ENCODE data around the gene SMIM41. TPM values are rescaled to one million over a fixed set of nuclear protein-coding genes. Genes with fewer than 3 reads are reported as not detected.

The SMIM41 gene
- total RNA-seq, 1 donor from 2014 or later = 0.78 TPM

DNA sequence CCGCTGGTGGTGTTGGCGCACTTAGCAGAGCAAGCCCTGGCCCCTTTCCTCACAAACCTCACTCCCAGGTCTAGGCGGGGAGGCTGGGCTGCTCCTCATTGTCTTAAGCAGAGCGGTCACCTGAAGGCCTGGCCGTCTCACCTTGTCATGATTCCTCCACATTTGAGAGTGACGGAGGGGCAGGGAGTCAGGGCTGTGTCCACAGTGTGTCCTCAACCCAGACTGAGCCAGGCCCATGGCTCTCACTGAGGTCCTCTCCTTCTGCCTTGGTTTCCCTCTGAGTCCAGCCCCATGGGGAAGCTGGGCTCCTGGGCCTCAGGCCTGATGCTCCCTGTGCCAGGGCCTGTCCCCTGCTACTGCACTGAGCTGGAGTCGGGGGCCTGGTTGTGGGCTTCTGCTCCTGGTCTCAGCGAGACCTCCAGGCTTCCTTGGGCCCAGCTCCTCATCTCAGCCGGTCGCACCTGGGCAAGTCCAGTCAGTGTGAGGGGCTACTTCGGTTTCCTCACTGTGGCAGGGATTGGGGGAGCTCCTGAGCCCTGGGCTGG lies 67.4 kb downstream of the SMIM41 start:
- DNase-seq (ENCODE audit: low spot score) = no peak

DNA sequence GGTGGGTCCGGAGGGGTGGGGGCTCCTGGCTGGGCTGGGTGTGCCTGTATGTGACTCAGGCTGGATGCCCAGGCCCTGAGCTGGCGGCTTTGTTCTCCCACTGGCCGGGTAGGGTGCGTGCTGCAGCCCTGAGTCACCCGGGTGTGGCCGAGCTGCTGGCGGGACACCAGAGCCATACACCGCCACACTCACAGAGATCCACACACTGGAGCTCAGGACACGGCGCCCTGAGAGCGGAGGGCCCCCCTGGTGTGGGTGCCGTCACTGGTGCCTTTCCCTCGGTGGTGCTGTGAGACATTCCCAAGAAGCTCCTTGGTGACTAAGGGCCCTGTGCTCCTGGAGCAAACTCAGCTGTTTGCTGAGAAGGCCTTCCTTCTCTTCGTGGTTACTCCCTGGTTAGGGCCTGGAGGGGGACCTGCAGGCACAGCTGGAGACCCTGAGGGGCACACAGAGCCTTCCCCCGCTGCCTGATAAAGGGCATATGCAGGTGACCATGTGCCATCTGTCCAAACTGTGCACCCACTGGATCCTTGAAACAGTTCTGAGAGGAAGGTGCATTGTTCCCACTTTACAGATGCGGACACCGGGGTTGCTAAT lies 68.0 kb downstream of the SMIM41 start:
- DNase-seq (ENCODE audit: low spot score) = peak; percentile 95

DNA sequence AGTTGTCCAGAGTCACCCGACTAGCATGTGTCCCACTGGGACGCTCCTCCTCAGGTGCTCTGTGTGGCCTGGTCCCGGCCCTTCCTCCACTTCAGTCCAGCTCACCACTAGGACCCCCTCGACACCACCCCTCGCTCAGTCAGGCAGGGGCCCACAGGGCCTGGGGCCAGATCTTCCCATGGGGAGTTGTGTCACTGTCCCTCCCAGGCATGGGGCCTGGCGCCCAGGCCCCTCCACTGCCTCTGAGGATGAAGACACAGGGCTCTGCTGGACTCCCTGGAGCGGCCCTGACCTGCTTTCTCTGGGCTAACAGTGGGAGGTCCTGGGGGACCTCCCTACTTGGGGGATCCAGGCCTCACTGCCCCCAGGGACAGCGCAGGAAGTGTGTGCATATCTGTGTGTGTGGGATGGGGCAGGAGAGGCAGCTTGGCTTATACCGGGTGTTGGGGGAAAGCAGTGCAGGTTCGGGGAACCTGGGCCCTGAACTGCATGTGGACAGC lies 68.5 kb downstream of the SMIM41 start:
- DNase-seq (ENCODE audit: low spot score) = no peak

DNA sequence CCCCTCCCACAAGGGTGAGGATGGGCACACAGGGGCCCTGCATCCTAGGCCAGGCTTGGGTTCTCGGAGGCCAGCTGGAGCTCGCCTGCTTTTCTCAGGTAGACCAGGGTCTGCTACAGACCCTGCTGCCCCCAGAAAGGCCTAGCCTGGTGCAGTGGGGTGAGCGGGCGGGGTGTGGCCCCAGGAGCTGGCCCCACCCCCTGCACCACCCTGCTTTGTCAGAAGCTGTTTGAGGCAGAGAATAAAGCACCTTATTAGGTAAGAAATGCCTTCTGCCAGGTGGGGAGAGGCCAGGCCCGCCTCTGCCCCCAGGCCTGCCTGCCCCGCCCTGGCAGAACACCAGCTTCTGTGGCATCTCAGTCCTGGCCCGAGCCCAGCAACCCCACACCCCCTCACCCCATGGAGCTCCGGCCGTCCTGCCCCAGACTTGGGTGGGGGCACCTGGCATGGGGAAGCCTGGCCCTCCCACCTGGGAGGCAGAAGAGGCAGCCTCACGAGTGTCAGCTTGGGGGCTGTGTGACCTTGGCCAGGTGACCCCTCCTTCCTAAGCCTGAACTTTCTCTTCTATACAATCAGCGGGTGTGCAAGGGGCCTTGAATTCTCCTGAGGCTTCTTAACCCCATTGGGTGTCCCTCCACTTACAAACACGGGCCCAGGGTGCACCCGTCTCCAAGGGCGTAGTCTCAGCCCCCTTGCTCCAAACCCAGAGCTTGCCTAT lies 69.1 kb downstream of the SMIM41 start:
- DNase-seq (ENCODE audit: low spot score) = peak; percentile 86

DNA sequence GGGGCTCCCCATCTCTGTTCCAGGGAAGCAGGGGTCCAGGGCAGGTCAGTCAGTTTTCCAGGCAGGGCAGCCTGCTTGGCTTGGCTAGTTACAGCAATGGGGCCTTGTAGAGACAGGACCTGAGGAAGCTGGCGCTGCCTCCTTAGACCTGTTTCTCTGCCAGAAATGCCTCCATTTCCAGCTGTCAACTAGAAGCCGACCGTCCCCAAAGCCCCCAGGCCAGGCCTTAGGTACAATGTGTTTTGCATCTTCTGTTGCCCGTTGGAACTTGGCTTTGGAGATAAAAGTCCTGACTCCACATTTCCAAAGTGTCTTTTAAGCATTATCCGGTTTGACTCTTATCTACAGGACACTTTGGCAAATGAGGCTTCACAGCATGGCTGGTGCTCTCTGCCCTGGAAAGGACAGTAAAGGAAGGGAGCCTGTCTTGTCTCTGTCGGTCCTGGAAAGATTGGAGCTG lies 69.7 kb downstream of the SMIM41 start:
- DNase-seq (ENCODE audit: low spot score) = no peak

DNA sequence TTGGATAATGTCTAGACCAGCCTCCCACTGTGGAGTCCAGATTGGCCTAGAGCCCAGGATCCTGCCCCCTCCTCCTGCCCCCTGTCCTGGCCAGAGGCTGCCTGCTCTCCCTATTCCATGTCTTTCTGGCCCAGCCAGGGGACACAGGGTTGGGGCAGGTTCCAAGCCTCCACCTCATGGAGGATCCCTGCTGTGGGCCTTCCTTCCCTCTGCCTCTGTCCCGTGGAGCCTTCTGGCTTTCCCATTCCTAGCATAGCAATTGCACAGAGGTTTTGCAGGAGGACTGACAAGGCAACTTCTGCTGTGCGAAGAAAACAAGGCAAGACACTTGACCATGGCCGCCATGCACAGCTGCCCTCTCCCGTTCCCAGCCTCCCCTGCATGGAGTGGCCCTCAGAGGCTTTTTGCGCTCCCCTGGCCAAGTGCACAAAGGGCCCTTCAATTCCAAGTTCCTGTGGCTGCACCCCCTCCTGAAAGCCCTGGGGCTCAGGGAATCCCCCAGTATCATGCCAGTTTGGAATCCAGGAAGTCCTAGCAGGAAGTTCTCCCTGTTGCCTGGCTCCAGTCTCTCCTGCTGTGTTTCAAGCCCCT lies 70.2 kb downstream of the SMIM41 start:
- no peak for DNase-seq (ENCODE audit: low spot score)

DNA sequence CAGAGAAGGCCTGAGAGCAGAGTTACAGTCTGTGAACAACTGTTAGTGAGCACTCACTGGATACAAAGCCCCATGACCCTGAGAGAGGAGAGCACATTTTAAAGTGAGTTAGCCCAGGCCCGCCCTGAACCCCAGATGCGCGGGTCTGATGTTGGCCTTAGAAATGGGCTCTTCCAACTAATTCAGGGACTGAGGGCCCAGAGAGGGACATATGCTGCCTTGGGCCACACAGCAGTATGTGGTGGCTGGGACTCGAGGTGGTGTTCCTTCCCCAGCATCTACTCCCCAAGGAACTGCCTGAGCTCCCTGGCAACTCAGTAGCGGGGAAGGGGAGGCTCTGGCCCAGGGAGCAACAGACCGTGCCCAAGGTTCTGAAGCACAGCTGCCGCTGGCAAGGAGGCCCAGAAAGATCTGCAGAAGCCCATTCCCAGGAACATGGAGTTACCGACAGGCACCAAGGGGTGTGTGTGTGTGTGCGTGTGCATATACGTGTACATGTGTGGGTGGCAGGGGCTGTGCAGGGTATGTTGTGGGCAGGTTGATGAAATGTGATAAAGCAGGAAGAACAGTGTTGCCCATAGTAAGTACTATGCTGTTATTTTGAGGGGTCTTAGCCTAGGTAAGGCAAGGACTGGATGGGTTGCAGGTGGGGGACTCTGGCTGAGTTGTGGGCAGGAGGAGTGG lies 71.8 kb downstream of the SMIM41 start:
- DNase-seq (ENCODE audit: low spot score) = no peak

DNA sequence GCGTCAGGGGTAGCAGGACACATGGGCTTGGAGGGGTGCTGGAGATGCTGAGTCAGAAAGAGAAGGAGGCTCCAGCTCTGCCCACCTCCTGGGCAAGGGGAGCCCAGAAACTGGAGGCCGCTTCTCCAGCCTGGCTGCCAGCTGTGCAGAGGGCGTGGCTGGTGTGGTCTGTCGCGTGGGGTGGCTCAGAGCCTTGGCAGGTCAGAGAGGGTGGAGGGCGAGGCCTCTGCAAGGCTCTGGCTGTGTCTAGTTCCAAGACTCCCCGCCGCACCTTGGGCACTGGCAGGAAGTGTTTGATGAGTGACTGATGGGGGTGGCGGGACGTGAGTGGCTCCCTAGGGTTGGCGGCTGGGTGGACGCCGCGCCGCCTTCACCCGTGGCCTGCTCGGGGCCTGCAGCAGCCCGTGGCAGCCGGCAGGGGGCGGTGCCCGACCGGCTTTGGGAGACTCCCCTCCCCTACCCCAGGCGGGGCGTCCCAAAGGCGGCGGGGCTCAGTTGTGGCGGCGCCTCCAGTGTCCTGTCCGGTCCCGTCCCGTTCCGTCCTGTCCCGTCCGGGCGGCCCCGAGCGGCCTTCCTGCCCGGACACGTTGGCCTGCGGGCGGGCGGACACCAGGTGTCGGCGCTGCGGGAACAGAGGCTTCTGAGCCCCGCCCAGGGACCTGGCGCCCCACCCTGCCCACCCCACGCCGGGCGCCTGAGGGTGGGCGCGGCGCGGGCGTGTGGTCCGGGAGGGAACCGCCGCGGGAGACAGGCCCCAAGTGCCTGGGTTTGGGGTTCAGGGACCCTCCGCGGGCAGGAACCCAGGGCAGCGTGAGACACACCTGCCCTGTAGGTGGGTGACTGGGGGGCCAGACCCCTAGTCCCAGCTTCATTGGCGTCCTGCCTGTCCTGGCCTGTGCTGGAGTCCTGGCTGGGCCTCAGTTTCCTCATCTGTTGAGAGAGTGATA lies 72.6 kb downstream of the SMIM41 start:
- peak; percentile 86 for DNase-seq (ENCODE audit: low spot score)

DNA sequence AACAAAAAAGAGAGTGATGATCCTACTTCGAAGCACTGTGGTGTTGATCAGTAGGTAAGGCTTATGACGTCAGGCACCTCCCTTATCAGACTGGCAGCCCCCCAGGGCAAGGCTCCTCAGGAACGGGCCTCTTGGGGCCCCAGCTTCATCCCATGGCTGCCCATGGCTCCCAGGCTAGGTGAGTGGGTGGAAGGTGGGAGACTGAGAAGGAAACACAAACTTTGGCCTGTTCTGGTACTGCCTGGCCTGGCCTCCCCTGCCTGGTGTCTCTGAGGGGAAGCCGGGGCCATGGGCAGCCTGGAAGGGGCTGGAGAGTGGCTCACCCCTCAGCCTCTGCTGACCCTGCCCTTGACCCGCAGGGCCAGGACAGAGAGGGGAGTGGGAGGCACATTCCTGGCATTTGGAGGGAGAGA lies 73.4 kb downstream of the SMIM41 start:
- DNase-seq (ENCODE audit: low spot score) = no peak

DNA sequence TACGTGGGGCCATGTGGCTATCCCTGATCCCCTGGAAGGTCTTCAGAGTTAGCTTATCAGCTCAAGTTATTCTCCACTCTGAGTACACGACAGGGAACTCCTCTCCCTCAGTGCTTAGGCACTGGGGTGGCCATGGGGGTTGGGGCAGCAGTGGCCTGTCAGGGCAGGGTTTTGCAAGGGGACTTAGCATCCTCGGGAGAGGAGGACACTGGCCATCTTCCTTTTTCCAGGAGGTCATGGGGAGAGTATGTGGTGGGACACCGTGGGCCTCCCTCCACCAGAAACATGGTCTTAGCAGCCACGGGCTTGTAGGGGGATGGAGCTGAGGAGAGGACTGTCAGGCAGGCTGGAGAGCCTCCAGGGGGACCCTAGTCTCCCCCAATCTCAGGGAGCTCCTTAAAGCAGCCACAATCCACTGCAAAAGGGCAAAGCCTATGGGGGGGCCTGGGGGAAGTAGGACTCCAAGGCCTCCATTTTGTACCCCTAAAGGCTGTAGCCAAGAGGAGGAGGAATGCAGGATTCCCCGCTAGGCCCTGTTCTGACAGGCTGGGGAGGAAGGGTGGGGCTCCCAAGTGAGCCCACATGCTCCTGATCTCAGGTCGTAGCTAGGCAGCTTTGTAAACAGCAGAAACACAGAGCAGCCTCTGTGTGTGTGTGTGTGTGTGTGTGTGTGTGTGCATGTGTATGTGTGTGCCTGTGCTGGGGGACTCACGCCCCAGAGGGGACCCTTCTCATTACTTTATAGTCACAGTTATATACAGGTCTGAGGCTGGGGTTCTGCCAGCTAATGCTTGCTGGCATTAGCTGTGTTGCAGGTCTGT lies 75.8 kb downstream of the SMIM41 start:
- peak; percentile 69 for DNase-seq (ENCODE audit: low spot score)

DNA sequence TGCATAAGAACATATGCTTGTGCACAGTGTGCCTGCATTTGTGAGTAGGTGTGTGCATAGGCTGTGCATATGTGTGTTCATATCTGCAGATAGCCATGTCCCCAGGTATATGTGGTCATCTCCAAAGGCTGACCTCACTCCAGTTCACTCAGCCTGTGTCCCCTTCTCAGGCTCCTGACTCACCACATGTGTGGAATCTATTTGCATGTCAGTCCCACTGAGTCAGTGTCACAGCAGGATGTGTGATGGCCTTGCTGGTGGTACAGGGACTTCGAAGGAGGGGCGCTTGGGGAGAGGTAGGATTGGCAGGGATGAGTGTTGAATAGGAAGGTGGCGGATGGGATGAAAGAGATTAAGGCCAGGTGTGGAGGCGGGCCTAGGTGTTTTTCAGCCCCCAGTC lies 76.8 kb downstream of the SMIM41 start:
- no peak for DNase-seq (ENCODE audit: low spot score)

DNA sequence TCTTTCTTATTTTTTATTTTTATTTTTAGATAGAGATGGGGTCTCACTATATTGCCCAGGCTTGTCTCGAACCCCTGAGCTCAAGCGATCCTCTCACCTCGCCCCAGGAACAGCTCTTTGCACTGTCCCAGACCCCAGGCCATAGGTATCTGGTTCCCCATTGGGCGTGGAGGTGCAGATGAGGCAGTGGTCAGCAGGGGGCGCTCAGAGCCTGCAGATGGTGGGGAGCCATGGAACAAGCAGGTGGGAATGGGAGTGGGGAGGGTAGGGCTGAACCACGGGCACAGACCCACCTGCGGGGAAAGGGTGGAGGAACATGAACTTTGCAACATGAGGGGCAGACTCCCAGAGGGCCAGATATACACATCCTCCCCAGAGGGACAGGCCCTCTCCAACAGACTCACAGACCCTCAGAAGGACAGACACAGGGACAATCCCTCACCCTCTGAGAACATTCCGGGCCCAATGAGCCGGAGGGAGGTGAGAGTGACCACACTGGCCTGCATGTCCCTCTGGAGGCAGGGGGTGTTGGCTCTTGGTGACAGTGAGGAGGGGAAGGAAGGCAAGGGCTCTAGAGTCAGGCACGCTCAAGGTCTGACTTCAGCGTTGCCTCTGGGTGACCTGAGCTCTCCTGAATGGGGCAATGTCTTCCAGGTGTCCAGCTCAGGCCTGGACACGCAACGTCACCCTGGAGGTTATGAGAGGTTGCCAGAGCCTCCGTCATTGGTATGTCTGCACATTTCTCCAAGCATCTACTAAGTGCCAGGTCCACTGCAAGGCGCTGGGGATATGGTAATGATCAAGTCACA lies 77.5 kb downstream of the SMIM41 start:
- peak; percentile 88 for DNase-seq (ENCODE audit: low spot score)

DNA sequence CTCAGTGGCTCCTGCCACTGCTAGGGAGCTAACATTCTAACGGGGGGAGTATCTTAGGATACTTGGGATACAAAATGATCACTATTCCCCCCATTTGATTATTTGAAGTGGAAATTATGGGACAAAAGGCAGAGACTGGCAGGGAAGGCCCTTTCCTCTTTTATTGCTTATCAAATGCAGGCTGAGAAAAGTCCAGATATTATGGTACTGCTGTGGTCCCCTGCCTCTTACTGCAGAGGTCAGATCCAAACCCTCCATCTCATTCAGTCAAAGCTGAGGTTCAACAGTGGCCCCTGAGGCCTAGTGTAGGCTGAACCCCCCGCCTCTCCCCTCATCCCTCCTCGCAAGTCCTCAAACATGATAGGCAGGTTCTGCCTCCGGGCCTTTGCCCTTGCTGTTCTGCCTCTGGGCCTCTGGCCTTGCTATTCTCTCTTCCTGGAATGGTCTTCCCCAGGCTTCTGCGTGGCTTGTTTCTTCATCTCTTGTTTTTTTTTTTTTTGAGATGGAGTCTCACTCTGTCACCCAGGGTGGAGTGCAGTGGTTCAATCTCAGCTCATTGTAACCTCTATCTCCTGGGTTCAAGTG lies 78.2 kb downstream of the SMIM41 start:
- DNase-seq (ENCODE audit: low spot score) = no peak

Other genes with a start within 250 kb of the SMIM41 start
- 0.91 TPM for gene FIGNL2, start 231.0 kb upstream of the SMIM41 start, total RNA-seq
- gene ANKRD33, start 191.6 kb upstream of the SMIM41 start, total RNA-seq = not detected
- 46.8 TPM for gene ACVRL1, start 172.2 kb upstream of the SMIM41 start, total RNA-seq
- gene ACVR1B, start 128.0 kb upstream of the SMIM41 start, total RNA-seq = 40.6 TPM
- 50.7 TPM for gene TAMALIN, start 72.8 kb upstream of the SMIM41 start, total RNA-seq
- gene NR4A1, start 28.3 kb upstream of the SMIM41 start, total RNA-seq = 79.2 TPM
- 27.2 TPM for gene ATG101, start 9.7 kb upstream of the SMIM41 start, total RNA-seq
- 4.6 TPM for gene KRT80, start 112.3 kb downstream of the SMIM41 start, total RNA-seq
- 2,511 TPM for gene KRT7, start 153.5 kb downstream of the SMIM41 start, total RNA-seq
- gene KRT86, start 194.9 kb downstream of the SMIM41 start, total RNA-seq = 0.62 TPM
- gene KRT81, start 211.8 kb downstream of the SMIM41 start, total RNA-seq = not detected
- gene KRT83, start 241.7 kb downstream of the SMIM41 start, total RNA-seq = not detected